Forelimb muscle (tissue), 1 donor: Measurements from ENCODE around the gene ZWILCH. TPM values are rescaled to one million over a fixed set of nuclear protein-coding genes. Genes with fewer than 3 reads are reported as not detected.

ENCODE experiments used
- polyA plus RNA-seq: library from polyadenylated mRNA; unstranded; fragments of 120-200 nt; gene quantifications from one replicate; pipeline ENCODE4 v1.2.1, GENCODE V29; 2013; ENCODE audit not compliant: insufficient read length

ZWILCH gene
- polyA plus RNA-seq, 1 donor: 13.4 TPM

Other genes with a start within 250 kb of the ZWILCH start
- gene DIS3L, start 211.8 kb upstream of the ZWILCH start, polyA plus RNA-seq: 31.4 TPM
- gene TIPIN, start 148.6 kb upstream of the ZWILCH start, polyA plus RNA-seq: 12.0 TPM
- 109 TPM for gene MAP2K1, start 118.4 kb upstream of the ZWILCH start, polyA plus RNA-seq
- 33.7 TPM for gene SNAPC5, start 7.6 kb upstream of the ZWILCH start, polyA plus RNA-seq
- 6,035 TPM for gene RPL4, start 471 bp upstream of the ZWILCH start, polyA plus RNA-seq
- gene LCTL, start 60.7 kb downstream of the ZWILCH start, polyA plus RNA-seq: 0.14 TPM
- 3.7 TPM for gene SMAD6, start 196.9 kb downstream of the ZWILCH start, polyA plus RNA-seq